Lung microvascular endothelial cell (primary cell): ENCODE measurements around the gene TMEM26. TPM values are rescaled to one million over a fixed set of nuclear protein-coding genes. Genes with fewer than 3 reads are reported as not detected.

Experiments
- DNase-seq, 2 donors: peaks; one replicate each; pipeline versions ENCODE4 v3.0.0 to v3.0.0-alpha.2; 2010; ENCODE audit warnings: low read depth in 2 of 2
- total RNA-seq: library from RNA; depleted of rRNA; stranded (reverse); fragments of >200 nt; gene quantifications from 2 replicates; pipeline ENCODE4 v1.2.1, GENCODE V29; 2014

The TMEM26 gene
- total RNA-seq, 1 donor from 2014 or later = not detected

- peak in 1 of 2 donors; percentile 70 for DNase-seq
Measured at GRCh38 chr10:61460835-61461234, 7.7 kb upstream of the TMEM26 start.

GRCh38 chr10:61458031-61458430 is 4.8 kb upstream of the TMEM26 start:
- no peak for DNase-seq

GRCh38 chr10:61456095-61456789 is 3.1 kb upstream of the TMEM26 start:
- DNase-seq = peak in 1 of 2 donors; percentile 16

GRCh38 chr10:61455656-61456055 is 2.5 kb upstream of the TMEM26 start:
- DNase-seq = no peak

- DNase-seq = peak; percentile 12 to 74
Measured at GRCh38 chr10:61454541-61454940, 1.4 kb upstream of the TMEM26 start.

GRCh38 chr10:61452151-61452651 is 980 bp downstream of the TMEM26 start:
- peak in 1 of 2 donors; percentile 13 for DNase-seq

GRCh38 chr10:61451357-61451756 is 1.8 kb downstream of the TMEM26 start:
- no peak for DNase-seq

GRCh38 chr10:61448841-61449600 is 4.2 kb downstream of the TMEM26 start:
- no peak for DNase-seq

GRCh38 chr10:61448091-61448490 is 5.1 kb downstream of the TMEM26 start:
- DNase-seq = no peak

GRCh38 chr10:61439058-61439609 is 14.0 kb downstream of the TMEM26 start:
- no peak for DNase-seq

- DNase-seq = peak in 1 of 2 donors; percentile 77
Measured at GRCh38 chr10:61438141-61438988, 14.8 kb downstream of the TMEM26 start.

GRCh38 chr10:61423178-61423577 is 30.0 kb downstream of the TMEM26 start:
- no peak for DNase-seq

- no peak for DNase-seq
Measured at GRCh38 chr10:61417661-61418060, 35.5 kb downstream of the TMEM26 start.

GRCh38 chr10:61415824-61416223 is 37.4 kb downstream of the TMEM26 start:
- DNase-seq = no peak

GRCh38 chr10:61411706-61412105 is 41.5 kb downstream of the TMEM26 start:
- no peak for DNase-seq

GRCh38 chr10:61410353-61411070 is 42.7 kb downstream of the TMEM26 start:
- no peak for DNase-seq

GRCh38 chr10:61409157-61409556 is 44.0 kb downstream of the TMEM26 start:
- no peak for DNase-seq

GRCh38 chr10:61408105-61408504 is 45.1 kb downstream of the TMEM26 start:
- no peak for DNase-seq

- no peak for DNase-seq
Measured at GRCh38 chr10:61406736-61407135, 46.4 kb downstream of the TMEM26 start.

- DNase-seq = no peak
Measured at GRCh38 chr10:61406242-61406641, 46.9 kb downstream of the TMEM26 start.

GRCh38 chr10:61404751-61405150 is 48.4 kb downstream of the TMEM26 start:
- DNase-seq = peak in 1 of 2 donors; percentile 9
